Osteoblast (primary cell): ENCODE results near the gene TMEM129. TPM values are rescaled to one million over a fixed set of nuclear protein-coding genes. Genes with fewer than 3 reads are reported as not detected.
A peak's percentile ranks its signal among the peaks of the same experiment; 100 is the strongest.

Experiments used
- DNase-seq: peaks from one replicate; pipeline ENCODE4 v3.0.0; 2011; ENCODE audit warnings: low spot score, mixed read lengths; ENCODE audit not compliant: insufficient read length; ENCODE audit errors: missing footprints
- H2AFZ ChIP-seq: 2 replicates; pipeline ENCODE4 v1.6.0; 2011; ENCODE audit warnings: mild to moderate bottlenecking, low read length
- H3K27ac ChIP-seq: 2 replicates; pipeline ENCODE4 v1.5.1; 2011; ENCODE audit warnings: mild to moderate bottlenecking, low read depth, low read length, moderate library complexity
- H3K27me3 ChIP-seq: 2 replicates; pipeline ENCODE4 v1.6.0; 2012; ENCODE audit warnings: mild to moderate bottlenecking, control low read depth, inconsistent platforms, low read length, moderate library complexity; ENCODE audit not compliant: insufficient read depth
- H3K36me3 ChIP-seq: 2 replicates; pipeline ENCODE4 v1.5.1; 2011; ENCODE audit warnings: mild to moderate bottlenecking, low read length, control low read depth, moderate library complexity; ENCODE audit not compliant: insufficient read depth
- H3K4me1 ChIP-seq: 2 replicates; pipeline ENCODE4 v1.5.1; 2011; ENCODE audit warnings: mild to moderate bottlenecking, low read length, control low read depth, moderate library complexity; ENCODE audit not compliant: insufficient read depth
- H3K4me2 ChIP-seq: 2 replicates; pipeline ENCODE4 v1.6.0; 2011; ENCODE audit warnings: mild to moderate bottlenecking, low read length; ENCODE audit not compliant: insufficient read depth
- H3K4me3 ChIP-seq: fragments of 200-600 bp; sonication (generic); 3 replicates; pipeline ENCODE4 v1.5.1; 2012; ENCODE audit warnings: mild to moderate bottlenecking, low read length, inconsistent platforms; ENCODE audit not compliant: insufficient read depth
- H3K79me2 ChIP-seq: 2 replicates; pipeline ENCODE4 v1.6.0; 2012; ENCODE audit warnings: mild to moderate bottlenecking, low read length, control low read depth, inconsistent platforms; ENCODE audit not compliant: insufficient read depth
- H3K9me3 ChIP-seq: 2 replicates; pipeline ENCODE4 v1.5.1; 2011; ENCODE audit warnings: low read depth, low read length, control low read depth
- H4K20me1 ChIP-seq: 2 replicates; pipeline ENCODE4 v1.6.0; 2012; ENCODE audit warnings: mild to moderate bottlenecking, low read length, control low read depth; ENCODE audit not compliant: insufficient read depth
- total RNA-seq: library from RNA; depleted of rRNA; stranded (reverse); fragments of >200 nt; gene quantifications from 2 replicates; pipeline ENCODE4 v1.2.3, GENCODE V29; 2012
- TF ChIP-seq, protein P1 (sequence below): IDR thresholded peaks from 2 replicates; pipeline ENCODE4 v1.5.1; 2011; ENCODE audit warnings: mild to moderate bottlenecking, low read depth, low read length, moderate library complexity; ENCODE audit errors: extremely low read depth

The TMEM129 gene
- total RNA-seq, 1 donor, result 38.0 TPM

DNA sequence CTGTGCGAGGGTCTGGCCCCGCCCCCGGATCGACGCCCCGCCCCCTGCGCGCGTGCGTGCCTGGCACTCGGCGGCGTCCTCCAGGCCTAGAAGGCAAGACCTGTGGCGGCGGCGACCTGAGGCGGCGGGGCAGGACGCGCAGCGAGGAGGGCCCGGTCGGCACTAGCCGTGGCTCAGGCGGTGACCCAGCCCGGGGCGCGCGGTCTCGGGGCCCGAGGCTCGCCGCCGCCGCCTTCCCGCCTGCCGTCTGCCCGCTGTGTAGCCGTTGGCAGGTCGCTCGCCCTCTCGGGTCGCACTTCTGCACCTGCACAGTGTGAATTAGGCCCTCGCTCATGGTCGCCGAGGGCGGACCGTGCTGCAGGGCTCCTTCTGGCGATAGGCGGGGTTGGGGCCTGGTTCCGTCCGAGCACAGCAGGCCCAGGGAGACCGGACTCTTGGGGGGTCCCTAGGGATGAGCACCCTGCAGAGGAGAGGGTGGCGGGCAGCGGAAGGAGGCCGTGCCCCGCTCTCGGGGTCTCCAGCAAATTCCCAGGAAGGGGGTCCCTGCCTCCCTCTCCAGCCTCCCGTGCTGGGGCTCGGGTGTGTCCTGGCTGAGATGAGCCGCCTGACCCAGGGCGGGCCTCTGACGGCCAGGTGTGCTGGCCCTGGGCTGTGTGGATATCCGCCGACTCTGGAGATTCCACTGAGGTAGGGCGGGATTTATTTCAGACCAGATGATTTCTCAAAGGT, 36.5 kb downstream of the TMEM129 start:
- Histone ChIP-seq H3K27me3 (no peaks in the 10 kb centered on the region), H3K4me2 (peak overlapping the region; percentile 81), H3K4me3 (peak overlapping the region; percentile 74), H3K79me2 (no peaks in the 10 kb centered on the region), H2AFZ (no peak overlapping the region), H3K27ac (no peak overlapping the region), H4K20me1 (no peaks in the 10 kb centered on the region), H3K9me3 (no peaks in the 10 kb centered on the region), H3K4me1 (peaks cover 8% of the 10 kb centered on the region), H3K36me3 (peaks cover 2% of the 10 kb centered on the region)
- TF ChIP-seq, protein P1, sequence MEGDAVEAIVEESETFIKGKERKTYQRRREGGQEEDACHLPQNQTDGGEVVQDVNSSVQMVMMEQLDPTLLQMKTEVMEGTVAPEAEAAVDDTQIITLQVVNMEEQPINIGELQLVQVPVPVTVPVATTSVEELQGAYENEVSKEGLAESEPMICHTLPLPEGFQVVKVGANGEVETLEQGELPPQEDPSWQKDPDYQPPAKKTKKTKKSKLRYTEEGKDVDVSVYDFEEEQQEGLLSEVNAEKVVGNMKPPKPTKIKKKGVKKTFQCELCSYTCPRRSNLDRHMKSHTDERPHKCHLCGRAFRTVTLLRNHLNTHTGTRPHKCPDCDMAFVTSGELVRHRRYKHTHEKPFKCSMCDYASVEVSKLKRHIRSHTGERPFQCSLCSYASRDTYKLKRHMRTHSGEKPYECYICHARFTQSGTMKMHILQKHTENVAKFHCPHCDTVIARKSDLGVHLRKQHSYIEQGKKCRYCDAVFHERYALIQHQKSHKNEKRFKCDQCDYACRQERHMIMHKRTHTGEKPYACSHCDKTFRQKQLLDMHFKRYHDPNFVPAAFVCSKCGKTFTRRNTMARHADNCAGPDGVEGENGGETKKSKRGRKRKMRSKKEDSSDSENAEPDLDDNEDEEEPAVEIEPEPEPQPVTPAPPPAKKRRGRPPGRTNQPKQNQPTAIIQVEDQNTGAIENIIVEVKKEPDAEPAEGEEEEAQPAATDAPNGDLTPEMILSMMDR, result no peak
- peak; percentile 53 for DNase-seq

DNA sequence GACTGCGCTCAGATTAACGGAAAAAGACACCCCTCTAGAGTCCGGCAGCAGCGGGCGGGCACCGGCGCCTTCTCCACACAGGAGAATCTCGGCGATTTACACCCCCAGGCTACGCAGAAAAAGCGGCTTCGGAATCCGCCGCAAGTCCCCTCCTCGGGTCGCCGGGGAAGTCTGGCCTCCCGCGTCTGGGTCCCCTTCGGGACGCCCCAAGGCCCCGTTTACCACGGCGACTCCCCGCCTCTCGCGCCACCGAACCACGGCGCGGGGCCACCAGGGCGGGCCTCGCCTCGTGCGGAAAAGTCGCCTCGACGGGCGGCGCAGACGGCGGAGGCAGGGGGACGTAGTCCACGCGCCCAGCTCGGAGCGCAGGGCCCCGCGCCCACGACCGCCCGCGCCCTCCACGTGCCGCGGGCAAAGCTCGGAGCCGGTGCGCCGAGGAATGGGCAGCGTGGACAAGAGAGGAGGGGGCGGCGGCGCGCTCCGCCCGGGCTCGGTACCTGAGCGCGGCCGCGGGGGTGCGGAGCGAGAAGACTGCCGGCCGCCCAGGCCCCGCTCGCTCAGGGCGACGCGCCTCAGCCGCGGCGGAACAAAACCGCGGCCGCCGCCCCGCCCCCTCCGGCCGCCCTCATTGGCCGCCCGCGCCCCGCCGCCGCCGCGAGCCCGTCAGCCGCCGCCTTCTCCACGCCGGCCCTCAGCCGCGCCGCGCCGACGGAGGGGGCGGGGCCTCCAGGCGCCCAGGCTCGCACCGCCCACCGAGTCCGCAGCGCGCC, 37.2 kb downstream of the TMEM129 start, which contains the start of gene FAM53A:
FAM53A (minus strand) TSS at position 578 of the 770 bp plus-strand sequence. CDS start 15,572 bp downstream, outside the sequence.
- peak within 1 kb of the TSS; percentile 89 for H3K4me2 ChIP-seq
- H3K4me3 ChIP-seq, result peak within 1 kb of the TSS; percentile 74
- H3K27ac ChIP-seq, result peak within 1 kb of the TSS; percentile 85
- TF ChIP-seq, protein P1, result no peak
- H3K4me1 ChIP-seq, result peaks cover 8% of the 10 kb centered on the region
- no peaks in the 10 kb centered on the region for H3K79me2 ChIP-seq
- H3K27me3 ChIP-seq, result no peaks in the 10 kb centered on the region
- no peaks in the 10 kb centered on the region for H4K20me1 ChIP-seq
- peak within 1 kb of the TSS; percentile 83 for H2AFZ ChIP-seq
- H3K36me3 ChIP-seq, result peaks cover 2% of the 10 kb centered on the region
- no peaks in the 10 kb centered on the region for H3K9me3 ChIP-seq
- peak; percentile 99 for DNase-seq

DNA sequence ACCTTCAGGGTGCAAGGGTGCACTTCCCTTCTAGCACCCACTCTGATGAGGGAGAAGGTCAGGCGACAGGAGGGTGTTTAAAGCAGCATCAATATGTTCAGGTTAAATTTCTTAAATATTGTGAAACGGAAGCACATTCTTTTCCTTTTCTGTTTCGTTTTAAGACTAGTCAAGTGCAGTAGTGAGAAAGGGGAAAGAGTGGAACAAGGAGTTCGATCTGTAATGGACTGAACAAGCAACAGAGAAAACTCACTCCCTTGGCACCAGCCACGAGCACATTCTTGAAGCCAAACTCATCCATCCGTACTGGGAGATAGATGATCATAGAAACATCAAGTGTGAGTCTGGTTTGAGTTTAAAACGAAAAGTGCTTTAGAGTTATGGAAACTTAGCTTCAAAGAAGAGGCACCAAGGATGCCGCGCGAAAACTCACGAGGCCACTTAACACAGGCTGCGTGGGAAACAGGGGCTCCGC, 37.8 kb downstream of the TMEM129 start:
- Histone ChIP-seq H3K27ac (peak overlapping the region; percentile 85), H3K4me3 (peak overlapping the region; percentile 73), H3K27me3 (no peaks in the 10 kb centered on the region), H3K4me1 (peaks cover 8% of the 10 kb centered on the region), H3K36me3 (no peaks in the 10 kb centered on the region), H4K20me1 (no peaks in the 10 kb centered on the region), H3K79me2 (no peaks in the 10 kb centered on the region), H3K9me3 (no peaks in the 10 kb centered on the region), H3K4me2 (peak overlapping the region; percentile 89), H2AFZ (peak overlapping the region; percentile 83)
- TF ChIP-seq, protein P1, result no peak
- peak; percentile 95 for DNase-seq

DNA sequence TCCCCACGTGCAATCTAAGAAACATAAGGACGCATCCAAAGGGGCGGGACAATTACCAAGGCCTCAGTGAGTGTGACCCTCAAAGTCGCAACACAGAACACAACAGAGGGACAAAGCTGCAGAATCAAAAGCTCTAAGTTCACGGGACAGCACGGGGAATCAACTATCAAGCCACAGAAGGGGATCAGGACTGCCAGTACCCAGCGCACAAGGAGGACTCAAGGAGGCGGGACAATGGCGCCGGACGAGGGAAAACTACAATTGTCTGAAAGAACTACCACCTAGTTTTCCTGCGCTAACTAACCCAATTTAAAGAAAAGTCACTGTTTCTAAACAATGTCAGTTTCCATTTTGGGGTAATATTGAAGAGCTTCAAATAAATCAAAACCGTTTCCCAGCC, 38.3 kb downstream of the TMEM129 start:
- Histone ChIP-seq H3K79me2 (no peaks in the 10 kb centered on the region), H3K36me3 (no peaks in the 10 kb centered on the region), H3K27me3 (no peaks in the 10 kb centered on the region), H4K20me1 (no peaks in the 10 kb centered on the region), H3K9me3 (no peaks in the 10 kb centered on the region), H2AFZ (peak overlapping the region; percentile 83), H3K4me1 (peaks cover 8% of the 10 kb centered on the region), H3K4me3 (peak overlapping the region; percentile 73), H3K27ac (peak overlapping the region; percentile 85), H3K4me2 (peak overlapping the region; percentile 89)
- TF ChIP-seq, protein P1, result no peak
- peak; percentile 10 for DNase-seq
